NT2/D1 (cell line): ENCODE measurements around the gene PWWP2A.

Source experiments
- DNase-seq: peaks from one replicate; pipeline ENCODE4 v3.0.0-alpha.2; 2011; ENCODE audit warnings: low read depth, low spot score
- H3K27me3 ChIP-seq: 2 replicates; pipeline ENCODE4 v1.6.0; 2011; ENCODE audit warnings: mild to moderate bottlenecking; ENCODE audit not compliant: insufficient read length, insufficient read depth
- H3K36me3 ChIP-seq: 2 replicates; pipeline ENCODE4 v1.6.1; 2011; ENCODE audit warnings: mild to moderate bottlenecking, low read length, mixed read lengths; ENCODE audit not compliant: insufficient read depth, insufficient read length
- H3K4me1 ChIP-seq: 2 replicates; pipeline ENCODE4 v1.5.1; 2011; ENCODE audit not compliant: insufficient read depth, insufficient read length
- H3K4me3 ChIP-seq: 2 replicates; pipeline ENCODE4 v1.5.1; 2011; ENCODE audit warnings: low read depth; ENCODE audit not compliant: insufficient read length
- H3K9ac ChIP-seq: 2 replicates; pipeline ENCODE4 v1.6.0; 2011; ENCODE audit warnings: low read depth; ENCODE audit not compliant: insufficient read length
- H3K9me3 ChIP-seq: 2 replicates; pipeline ENCODE4 v1.5.1; 2011; ENCODE audit warnings: mild to moderate bottlenecking, low read length; ENCODE audit not compliant: insufficient read depth
- SUZ12 ChIP-seq: IDR thresholded peaks from 2 replicates; pipeline ENCODE4 v1.6.1; 2011; ENCODE audit not compliant: insufficient read length, insufficient read depth; ENCODE audit errors: extremely low read depth
- YY1 ChIP-seq: IDR thresholded peaks from 2 replicates; pipeline ENCODE4 v1.6.1; 2011; ENCODE audit not compliant: insufficient read length, insufficient read depth
- ZNF274 ChIP-seq: IDR thresholded peaks from 2 replicates; pipeline ENCODE4 v1.6.1; 2011; ENCODE audit warnings: mild to moderate bottlenecking, low read depth, low read length

PWWP2A gene

DNA sequence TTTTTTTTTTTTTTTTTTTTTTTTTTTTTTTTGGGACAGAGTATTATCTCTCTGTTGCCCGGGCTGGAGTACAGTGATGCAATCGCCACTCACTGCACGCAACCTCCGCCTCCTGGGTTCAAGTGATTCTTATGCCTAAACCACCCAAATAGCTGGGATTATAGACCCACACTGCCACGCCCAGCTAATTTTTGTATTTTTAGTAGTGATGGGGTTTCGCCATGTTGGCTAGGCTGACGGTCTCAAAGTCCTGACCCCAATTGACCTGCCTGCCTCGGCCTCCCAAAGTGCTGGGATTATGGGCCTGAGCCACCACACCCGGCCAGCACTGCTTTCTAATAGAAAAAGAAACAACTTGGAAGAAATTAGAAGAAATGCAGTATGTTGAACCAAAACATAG is 71.1 kb downstream of the PWWP2A start:
- Histone ChIP-seq H3K4me1 (no peaks in the 10 kb centered on the region), H3K9me3 (no peaks in the 10 kb centered on the region), H3K36me3 (peaks cover 43% of the 10 kb centered on the region), H3K4me3 (no peak overlapping the region), H3K9ac (no peak overlapping the region), H3K27me3 (no peaks in the 10 kb centered on the region)
- no peak for DNase-seq
- TF ChIP-seq ZNF274 (no peak), SUZ12 (no peak), YY1 (no peak)

DNA sequence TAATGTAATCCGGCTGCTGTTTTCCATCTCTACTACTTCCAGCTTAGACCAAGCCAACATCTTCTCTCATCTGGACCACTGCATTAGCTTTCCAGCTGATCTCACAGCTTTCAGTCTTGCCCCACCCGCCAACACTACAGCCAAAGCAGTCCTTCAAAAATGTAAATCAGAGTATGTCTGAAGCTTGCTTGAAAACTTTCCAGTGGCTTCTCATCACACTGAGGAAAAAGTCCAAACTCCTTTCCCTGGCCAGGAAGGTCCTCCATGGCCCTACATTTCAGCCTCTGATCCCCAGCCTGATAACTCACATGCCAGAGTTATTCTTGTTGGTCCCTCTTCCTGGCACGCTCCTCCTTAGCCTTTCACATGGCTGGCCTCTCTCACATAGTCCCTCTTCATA is 71.8 kb downstream of the PWWP2A start:
- Histone ChIP-seq H3K4me1 (no peaks in the 10 kb centered on the region), H3K9ac (no peak overlapping the region), H3K4me3 (no peak overlapping the region), H3K27me3 (no peaks in the 10 kb centered on the region), H3K36me3 (peaks cover 36% of the 10 kb centered on the region), H3K9me3 (no peaks in the 10 kb centered on the region)
- TF ChIP-seq YY1 (no peak), ZNF274 (no peak), SUZ12 (no peak)
- no peak for DNase-seq

DNA sequence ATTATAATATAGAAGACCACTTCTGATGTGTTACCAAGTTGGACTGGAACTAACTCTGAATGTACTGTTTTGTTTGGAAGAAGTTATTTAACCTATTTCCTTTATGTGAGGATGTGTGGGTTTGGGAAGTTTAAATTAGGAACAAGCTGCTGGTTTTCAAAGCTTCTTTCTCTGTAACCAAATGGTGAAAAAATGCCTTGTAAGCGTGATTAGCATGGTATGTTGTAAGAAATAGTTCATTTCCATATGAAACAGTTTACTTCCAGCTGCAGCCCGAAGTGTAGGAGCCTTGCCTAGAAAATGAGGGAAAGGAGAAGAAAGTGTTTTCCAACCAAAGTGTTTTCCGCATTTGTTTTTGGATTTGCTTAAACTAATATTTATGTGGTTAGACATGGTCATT is 74.3 kb downstream of the PWWP2A start:
- Histone ChIP-seq H3K27me3 (no peaks in the 10 kb centered on the region), H3K9me3 (no peaks in the 10 kb centered on the region), H3K36me3 (peaks cover 26% of the 10 kb centered on the region), H3K9ac (no peak overlapping the region), H3K4me3 (no peak overlapping the region), H3K4me1 (no peaks in the 10 kb centered on the region)
- no peak for DNase-seq
- TF ChIP-seq YY1: no peak
- TF ChIP-seq ZNF274: no peak
- no peak for TF ChIP-seq SUZ12

DNA sequence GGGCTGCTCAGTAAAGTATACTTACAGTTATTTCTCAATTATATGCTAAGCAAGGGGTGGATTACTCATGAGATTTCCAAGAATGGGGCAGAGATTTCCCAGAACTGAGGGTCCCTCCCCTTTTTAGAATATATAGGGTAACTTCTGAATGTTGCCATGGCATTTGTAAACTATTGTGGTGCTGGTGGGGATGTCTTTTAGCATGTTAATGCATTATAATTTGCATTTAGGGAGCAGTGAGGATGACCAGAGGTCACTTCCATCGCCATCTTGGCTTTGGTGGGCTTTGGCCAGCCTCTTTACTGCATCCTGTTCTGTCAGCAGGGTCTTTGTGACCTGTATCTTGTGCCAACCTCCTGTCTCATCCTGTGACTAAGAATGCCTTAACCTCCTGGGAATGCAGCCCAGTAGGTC is 74.9 kb downstream of the PWWP2A start:
- no peak overlapping the region for H3K4me3 ChIP-seq
- H3K4me1 ChIP-seq: no peaks in the 10 kb centered on the region
- peak; percentile 40 for DNase-seq
- no peaks in the 10 kb centered on the region for H3K27me3 ChIP-seq
- no peaks in the 10 kb centered on the region for H3K9me3 ChIP-seq
- H3K36me3 ChIP-seq: peaks cover 21% of the 10 kb centered on the region
- H3K9ac ChIP-seq: no peak overlapping the region
- TF ChIP-seq SUZ12 (no peak), YY1 (no peak), ZNF274 (no peak)

DNA sequence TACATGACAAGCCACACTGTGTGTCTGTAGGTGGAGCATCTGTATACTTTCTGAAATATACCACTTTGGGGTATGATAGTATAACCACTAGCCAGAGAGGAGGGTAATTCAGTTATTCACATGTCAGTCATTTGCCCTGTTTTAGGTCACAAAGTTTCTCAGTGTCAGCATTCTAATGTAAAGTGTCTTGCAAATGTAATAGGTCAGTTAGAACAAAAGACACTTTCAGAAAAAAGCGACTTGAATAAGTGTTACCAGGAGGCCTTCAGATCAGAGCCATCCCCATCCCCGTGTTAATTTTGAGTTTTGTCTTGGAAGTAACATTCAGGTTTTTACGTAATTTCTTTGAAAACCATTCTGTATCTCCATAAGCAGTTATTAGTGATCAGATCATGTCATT is 76.6 kb downstream of the PWWP2A start:
- Histone ChIP-seq H3K27me3 (no peaks in the 10 kb centered on the region), H3K9me3 (no peaks in the 10 kb centered on the region), H3K4me3 (no peak overlapping the region), H3K36me3 (peaks cover 26% of the 10 kb centered on the region), H3K9ac (no peak overlapping the region), H3K4me1 (no peaks in the 10 kb centered on the region)
- TF ChIP-seq SUZ12 (no peak), YY1 (no peak), ZNF274 (no peak)
- peak; percentile 44 for DNase-seq
